ENCODE measurements around the gene DGKI.

DNA sequence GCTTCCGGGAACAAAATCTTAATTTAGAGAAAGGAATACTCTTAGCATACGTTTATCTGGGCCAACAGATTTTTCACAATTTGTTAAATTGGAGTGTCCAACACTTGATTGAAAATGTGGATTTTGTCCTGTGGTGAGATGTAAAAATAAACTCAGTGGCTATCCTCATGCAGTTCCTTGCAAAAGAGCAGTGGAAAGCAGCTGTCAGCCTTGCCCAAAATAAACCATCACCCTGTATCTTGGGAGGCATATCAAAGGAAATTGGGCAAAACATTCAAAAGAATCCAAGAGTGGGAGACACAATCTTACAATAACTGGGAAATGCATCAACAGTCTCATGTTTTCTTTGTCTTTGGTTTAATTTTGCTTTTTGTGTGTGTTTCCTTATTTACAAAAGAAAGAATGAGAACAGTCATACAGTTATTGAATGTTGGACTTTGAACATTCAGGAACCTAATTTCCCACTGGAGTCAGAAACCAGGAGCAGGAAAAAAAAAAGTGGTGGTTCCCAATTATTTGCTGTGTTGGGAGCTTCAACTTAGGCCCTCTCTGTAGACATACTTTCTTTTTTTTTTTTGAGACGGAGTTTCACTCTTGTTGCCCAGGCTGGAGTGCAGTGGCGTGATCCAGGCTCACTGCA is 44.4 kb upstream of the DGKI start:
- TF ChIP-seq, protein P1, sequence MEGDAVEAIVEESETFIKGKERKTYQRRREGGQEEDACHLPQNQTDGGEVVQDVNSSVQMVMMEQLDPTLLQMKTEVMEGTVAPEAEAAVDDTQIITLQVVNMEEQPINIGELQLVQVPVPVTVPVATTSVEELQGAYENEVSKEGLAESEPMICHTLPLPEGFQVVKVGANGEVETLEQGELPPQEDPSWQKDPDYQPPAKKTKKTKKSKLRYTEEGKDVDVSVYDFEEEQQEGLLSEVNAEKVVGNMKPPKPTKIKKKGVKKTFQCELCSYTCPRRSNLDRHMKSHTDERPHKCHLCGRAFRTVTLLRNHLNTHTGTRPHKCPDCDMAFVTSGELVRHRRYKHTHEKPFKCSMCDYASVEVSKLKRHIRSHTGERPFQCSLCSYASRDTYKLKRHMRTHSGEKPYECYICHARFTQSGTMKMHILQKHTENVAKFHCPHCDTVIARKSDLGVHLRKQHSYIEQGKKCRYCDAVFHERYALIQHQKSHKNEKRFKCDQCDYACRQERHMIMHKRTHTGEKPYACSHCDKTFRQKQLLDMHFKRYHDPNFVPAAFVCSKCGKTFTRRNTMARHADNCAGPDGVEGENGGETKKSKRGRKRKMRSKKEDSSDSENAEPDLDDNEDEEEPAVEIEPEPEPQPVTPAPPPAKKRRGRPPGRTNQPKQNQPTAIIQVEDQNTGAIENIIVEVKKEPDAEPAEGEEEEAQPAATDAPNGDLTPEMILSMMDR (IDR thresholded peaks at IDR 0.05), result no peak
- TF ChIP-seq POLR2A (IDR thresholded peaks at IDR 0.05), result no peak
